ENCODE data around the gene ACAP1. TPM values are rescaled to one million over a fixed set of nuclear protein-coding genes. Genes with fewer than 3 reads are reported as not detected.

ACAP1 gene
- total RNA-seq = 100 to 1,000 TPM; 690 to 708 TPM

DNA sequence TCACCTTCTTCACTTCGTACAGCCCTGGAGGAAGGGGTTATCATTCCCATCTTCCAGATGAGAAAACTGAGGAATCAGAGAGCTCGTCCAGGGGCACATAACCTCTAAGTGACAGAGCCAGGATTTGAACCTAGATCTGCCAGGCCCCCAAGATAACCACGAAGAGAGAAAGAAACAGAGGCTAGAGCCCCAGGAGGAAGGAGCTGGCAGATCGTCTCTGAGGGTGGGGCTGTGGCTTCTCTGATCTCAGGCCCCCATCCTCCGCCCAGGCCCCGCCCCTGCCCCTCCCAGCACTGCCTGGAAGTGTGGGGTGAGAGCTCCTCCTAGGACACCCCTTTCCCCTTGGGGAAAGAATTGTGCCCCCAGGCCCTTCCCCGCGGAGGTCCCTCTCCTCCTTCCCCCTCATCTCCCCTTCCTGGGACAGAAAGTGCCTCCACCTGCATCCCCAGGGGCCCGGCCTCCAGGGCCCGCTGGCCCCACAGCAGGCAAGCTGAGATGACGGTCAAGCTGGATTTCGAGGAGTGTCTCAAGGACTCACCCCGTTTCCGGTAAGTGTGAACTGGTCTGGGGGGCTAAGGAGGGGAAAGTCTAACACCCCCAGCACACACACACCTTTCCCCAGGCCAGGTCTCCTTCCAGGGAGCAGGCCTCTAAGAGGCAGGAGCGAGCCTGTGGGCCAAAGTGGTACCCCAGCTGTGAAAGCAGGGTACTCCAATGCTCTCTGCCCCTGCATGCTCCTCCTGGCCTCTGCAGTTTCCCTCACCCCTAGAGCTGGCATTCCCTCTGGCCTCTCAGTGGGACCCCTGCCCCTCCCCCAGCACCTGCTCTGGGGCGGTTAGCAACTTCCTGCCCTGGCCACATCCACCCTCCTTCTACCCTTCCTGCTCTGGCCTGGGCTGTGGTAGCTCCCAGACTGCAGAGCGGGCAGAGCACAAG is at the start of gene ACAP1:
ACAP1 (plus strand) TSS at position 290 of the 936 bp plus-strand sequence; CDS start at position 496, 206 bp downstream.
- peaks cover 13 to 17% of the 10 kb centered on the region in 2 donors for H3K36me3 Mint-ChIP-seq (ENCODE audit: insufficient read depth in 2 of 2)
- peak within 1 kb of the TSS; percentile 94 for H3K27ac Mint-ChIP-seq
- ATAC-seq (replicated peaks in 1 of 2) = peak; percentile 94 to 97
- H3K9me3 Mint-ChIP-seq = no peaks in the 10 kb centered on the region
- H3K4me1 Mint-ChIP-seq (ENCODE audit: low read depth) = peaks cover 61% of the 10 kb centered on the region
- DNase-seq = peak; percentile 84 to 86
- H3K4me3 Mint-ChIP-seq = peak within 1 kb of the TSS; percentile 88 to 97
- H3K27me3 Mint-ChIP-seq (ENCODE audit: low read depth) = no peaks in the 10 kb centered on the region

DNA sequence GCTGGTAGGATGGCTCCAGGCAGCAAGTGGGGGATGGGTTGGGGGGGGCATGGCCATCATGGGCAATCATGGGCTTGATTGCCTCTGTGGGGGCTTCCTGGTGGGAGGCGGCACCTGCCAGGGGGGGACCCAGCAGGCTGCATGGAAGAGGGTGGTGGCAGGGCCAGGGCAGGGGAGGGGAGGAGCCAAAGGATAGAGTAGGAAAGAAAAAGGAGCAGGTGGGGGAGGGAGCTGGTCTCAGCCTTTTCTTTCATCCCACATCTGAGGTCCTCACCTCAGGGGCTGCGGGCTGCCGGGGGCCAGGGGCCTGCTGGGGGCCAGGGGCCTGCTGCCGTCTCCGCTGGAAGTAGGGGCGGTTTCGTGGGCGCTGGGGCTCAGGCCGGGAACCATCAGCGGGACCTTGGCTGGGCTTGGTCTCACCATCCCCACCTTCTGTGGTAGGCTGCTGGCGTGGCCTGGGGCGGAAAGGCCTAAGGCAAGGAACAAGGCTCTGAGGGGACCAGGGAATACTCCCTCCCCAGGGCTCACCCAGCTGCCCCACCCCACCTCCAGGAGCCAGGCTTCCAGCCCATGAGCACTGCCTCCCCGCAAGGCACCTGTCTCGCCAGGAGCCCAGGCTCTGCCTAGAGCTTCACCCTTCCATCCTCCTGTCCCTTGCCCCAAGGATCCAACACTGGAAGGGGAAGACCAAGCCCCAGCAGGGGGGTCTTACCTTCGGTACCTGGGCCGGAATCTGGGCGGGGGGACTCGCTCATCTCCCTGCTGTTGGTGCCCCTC is 46.9 kb upstream of the ACAP1 start:
- H3K9me3 Mint-ChIP-seq = no peaks in the 10 kb centered on the region
- no peak for ATAC-seq (replicated peaks in 1 of 2)
- DNase-seq = no peak
- H3K27me3 Mint-ChIP-seq (ENCODE audit: low read depth) = peaks cover 9% of the 10 kb centered on the region
- no peaks in the 10 kb centered on the region for H3K36me3 Mint-ChIP-seq (ENCODE audit: insufficient read depth in 2 of 2)
- H3K27ac Mint-ChIP-seq = no peak overlapping the region
- no peaks in the 10 kb centered on the region for H3K4me1 Mint-ChIP-seq (ENCODE audit: low read depth)
- H3K4me3 Mint-ChIP-seq = no peak overlapping the region

- ATAC-seq (replicated peaks in 1 of 2) = no peak
- Mint-ChIP-seq H3K36me3 (ENCODE audit: insufficient read depth in 2 of 2) (no peaks in the 10 kb centered on the region), H3K9me3 (no peaks in the 10 kb centered on the region), H3K27ac (no peak overlapping the region), H3K4me3 (no peak overlapping the region), H3K27me3 (ENCODE audit: low read depth) (peaks cover 13% of the 10 kb centered on the region), H3K4me1 (ENCODE audit: low read depth) (peaks cover 4% of the 10 kb centered on the region)
- DNase-seq = no peak
Observed at GRCh38 chr17:7290166-7290565, 46.2 kb upstream of the ACAP1 start.

DNA sequence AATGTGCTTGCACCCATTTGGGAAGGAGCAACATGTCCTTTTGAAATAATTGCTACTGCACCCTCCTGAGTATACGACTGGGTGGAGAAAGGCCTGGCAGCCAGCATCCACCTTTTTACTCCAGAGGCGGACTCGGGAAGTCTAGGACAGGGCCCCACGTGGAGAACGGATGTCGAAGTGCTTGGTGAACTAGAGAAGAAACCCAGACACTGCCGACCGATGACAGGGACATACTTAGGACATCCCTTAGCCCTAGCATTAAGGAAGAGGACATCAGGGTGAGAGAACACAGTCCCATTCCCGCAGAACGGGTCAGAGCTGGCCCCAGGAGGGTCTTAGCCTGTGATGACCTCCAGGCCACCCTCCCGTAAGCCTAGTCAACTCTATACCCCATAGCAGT is 45.6 kb upstream of the ACAP1 start:
- Mint-ChIP-seq H3K36me3 (ENCODE audit: insufficient read depth in 2 of 2) (no peaks in the 10 kb centered on the region), H3K27me3 (ENCODE audit: low read depth) (peaks cover 18% of the 10 kb centered on the region)

DNA sequence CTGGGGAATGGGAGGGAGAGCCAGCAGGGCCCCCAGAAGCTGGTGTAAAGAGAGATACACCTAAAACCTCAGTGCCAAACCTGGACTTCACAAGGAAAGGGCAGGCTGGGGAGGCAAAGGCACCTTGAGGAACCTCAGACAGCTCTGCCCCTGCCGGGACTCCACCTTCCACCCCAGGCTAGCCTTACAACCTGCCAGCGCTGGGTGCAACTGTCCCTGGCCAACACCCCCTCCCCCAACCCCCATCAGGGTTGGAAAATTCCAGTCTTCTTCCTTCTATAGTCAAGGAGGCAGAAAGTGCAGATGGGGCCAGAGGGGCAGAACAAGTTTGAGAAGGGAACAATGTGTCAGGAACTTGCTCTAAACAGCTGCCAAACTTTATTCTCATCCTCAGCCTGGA is 44.1 kb upstream of the ACAP1 start:
- ATAC-seq (replicated peaks in 1 of 2) (no peak), DNase-seq (no peak)
- Mint-ChIP-seq H3K27ac (no peak overlapping the region), H3K27me3 (ENCODE audit: low read depth) (peaks cover 23% of the 10 kb centered on the region), H3K4me1 (ENCODE audit: low read depth) (peaks cover 21% of the 10 kb centered on the region), H3K9me3 (no peaks in the 10 kb centered on the region), H3K4me3 (no peak overlapping the region), H3K36me3 (ENCODE audit: insufficient read depth in 2 of 2) (no peaks in the 10 kb centered on the region)

More for the DNA sequence above, 45.6 kb upstream of the ACAP1 start:
- no peak for DNase-seq
- H3K27ac Mint-ChIP-seq = no peak overlapping the region
- no peaks in the 10 kb centered on the region for H3K9me3 Mint-ChIP-seq
- ATAC-seq (replicated peaks in 1 of 2) = no peak
- peaks cover 10% of the 10 kb centered on the region for H3K4me1 Mint-ChIP-seq (ENCODE audit: low read depth)
- H3K4me3 Mint-ChIP-seq = no peak overlapping the region

DNA sequence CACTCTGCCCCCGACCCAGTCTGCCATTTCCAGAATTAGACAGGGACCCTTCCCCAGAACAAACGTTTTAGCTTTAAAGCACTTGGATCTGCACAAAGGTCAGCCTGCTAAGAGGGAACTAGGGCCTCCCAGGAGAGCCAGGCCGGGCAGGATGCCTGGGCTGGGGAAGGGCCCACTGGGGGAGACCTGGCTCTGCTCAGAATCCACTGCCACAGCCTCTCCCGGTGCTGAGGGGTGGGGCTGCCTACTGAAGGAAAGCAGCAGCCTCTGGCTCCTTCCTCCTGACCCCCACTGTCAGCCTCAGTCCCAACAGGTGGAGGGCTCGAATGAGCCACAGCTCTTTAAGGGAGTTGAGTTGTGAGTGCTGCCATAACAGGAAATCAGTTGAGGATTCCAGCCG is 43.6 kb upstream of the ACAP1 start:
- DNase-seq (no peak), ATAC-seq (replicated peaks in 1 of 2) (no peak)
- Mint-ChIP-seq H3K9me3 (no peaks in the 10 kb centered on the region), H3K36me3 (ENCODE audit: insufficient read depth in 2 of 2) (no peaks in the 10 kb centered on the region), H3K4me1 (ENCODE audit: low read depth) (peaks cover 21% of the 10 kb centered on the region), H3K4me3 (peak overlapping the region in 1 of 2 donors; percentile 67), H3K27ac (no peak overlapping the region), H3K27me3 (ENCODE audit: low read depth) (peaks cover 23% of the 10 kb centered on the region)

- Mint-ChIP-seq H3K27ac (no peak overlapping the region), H3K4me3 (peak overlapping the region; percentile 62 to 67), H3K27me3 (ENCODE audit: low read depth) (peaks cover 23% of the 10 kb centered on the region), H3K36me3 (ENCODE audit: insufficient read depth in 2 of 2) (no peaks in the 10 kb centered on the region), H3K4me1 (ENCODE audit: low read depth) (peaks cover 21% of the 10 kb centered on the region), H3K9me3 (no peaks in the 10 kb centered on the region)
- DNase-seq (no peak), ATAC-seq (replicated peaks in 1 of 2) (no peak)
Observed at GRCh38 chr17:7293159-7293558, 43.2 kb upstream of the ACAP1 start.

DNA sequence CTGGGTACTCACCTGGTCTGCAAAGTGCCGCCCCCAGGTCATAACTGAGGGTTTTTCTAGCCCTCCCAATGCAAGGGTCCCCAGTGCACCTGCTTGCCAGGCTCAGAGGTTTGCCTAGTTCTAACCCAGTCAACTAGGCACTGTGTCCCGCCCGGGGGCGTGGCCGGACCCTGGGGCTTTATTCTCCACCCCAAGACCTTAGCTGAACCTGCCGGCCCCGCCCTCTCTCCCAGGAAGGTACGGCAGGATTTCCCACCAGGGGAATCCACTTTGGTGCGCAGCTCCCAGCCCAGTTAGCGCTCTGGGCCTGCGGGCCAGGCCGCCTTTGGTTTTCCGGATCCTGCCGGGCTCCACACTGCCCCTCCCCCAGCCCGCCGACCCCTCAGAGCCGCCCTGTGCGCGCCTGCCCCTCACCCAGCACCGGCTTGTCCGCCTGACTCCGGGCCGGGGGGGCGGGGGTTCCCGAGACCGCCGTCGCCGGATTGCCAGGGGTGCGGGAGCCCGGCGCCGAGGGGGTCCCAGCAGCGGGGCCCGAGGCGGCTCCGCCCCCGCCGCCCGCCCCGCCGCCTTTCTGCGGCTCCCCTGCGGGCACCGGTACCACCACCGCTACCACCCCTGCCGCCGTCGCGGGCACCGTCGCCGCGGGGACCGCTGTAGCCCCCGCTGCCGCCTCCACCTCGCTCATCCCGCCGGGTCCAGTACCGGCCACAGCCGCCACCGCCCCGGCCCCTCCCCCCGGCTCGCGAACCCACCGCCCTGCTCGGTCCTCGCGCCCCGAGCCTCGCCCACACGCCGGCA is 42.3 kb upstream of the ACAP1 start:
- H3K4me1 Mint-ChIP-seq (ENCODE audit: low read depth) = peaks cover 21% of the 10 kb centered on the region
- H3K9me3 Mint-ChIP-seq = no peaks in the 10 kb centered on the region
- ATAC-seq (replicated peaks in 1 of 2) (no peak), DNase-seq (peak in 1 of 2 donors; percentile 35)
- peak overlapping the region; percentile 62 to 93 for H3K4me3 Mint-ChIP-seq
- peaks cover 23% of the 10 kb centered on the region for H3K27me3 Mint-ChIP-seq (ENCODE audit: low read depth)
- H3K36me3 Mint-ChIP-seq (ENCODE audit: insufficient read depth in 2 of 2) = no peaks in the 10 kb centered on the region
- H3K27ac Mint-ChIP-seq = no peak overlapping the region

DNA sequence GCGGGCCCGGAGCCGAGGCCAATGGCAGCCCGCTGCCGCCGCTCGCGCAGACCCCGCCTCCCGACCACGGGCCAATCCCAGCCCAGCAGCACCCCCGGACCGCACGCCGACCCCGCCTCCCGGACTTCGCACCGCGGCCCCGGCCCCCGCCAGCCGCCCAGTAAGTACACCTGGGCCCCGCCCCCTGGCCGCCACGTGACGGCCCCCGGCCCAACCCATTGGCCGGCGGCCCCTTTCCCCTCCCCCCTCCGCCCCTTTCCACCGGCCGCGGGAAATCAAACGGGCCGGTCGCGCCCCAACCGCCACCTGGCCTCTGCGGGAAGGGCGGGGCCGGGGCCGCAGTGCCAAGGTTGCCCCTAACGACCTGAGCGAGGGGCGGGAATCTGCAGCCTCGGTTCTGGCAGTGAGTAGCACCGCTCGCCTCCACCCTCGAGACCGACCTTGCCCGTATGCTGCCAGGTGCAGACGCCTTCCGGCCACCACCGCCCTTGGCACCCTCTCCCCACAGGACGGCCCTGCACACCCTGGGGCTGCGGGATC is 41.6 kb upstream of the ACAP1 start, which contains the start of gene YBX2:
YBX2 (minus strand) TSS at position 26 of the 540 bp plus-strand sequence. CDS start 139 bp downstream, outside the sequence.
- H3K4me3 Mint-ChIP-seq = peak within 1 kb of the TSS; percentile 93
- H3K27me3 Mint-ChIP-seq (ENCODE audit: low read depth) = peaks cover 23% of the 10 kb centered on the region
- DNase-seq (peak; percentile 91 to 95), ATAC-seq (replicated peaks in 1 of 2) (peak; percentile 89 to 92)
- no peaks in the 10 kb centered on the region for H3K36me3 Mint-ChIP-seq (ENCODE audit: insufficient read depth in 2 of 2)
- peaks cover 21% of the 10 kb centered on the region for H3K4me1 Mint-ChIP-seq (ENCODE audit: low read depth)
- H3K9me3 Mint-ChIP-seq = no peaks in the 10 kb centered on the region
- peak within 1 kb of the TSS; percentile 90 for H3K27ac Mint-ChIP-seq

- H3K4me1 Mint-ChIP-seq (ENCODE audit: low read depth) = peaks cover 21% of the 10 kb centered on the region
- H3K27me3 Mint-ChIP-seq (ENCODE audit: low read depth) = peaks cover 23% of the 10 kb centered on the region
- DNase-seq (no peak), ATAC-seq (replicated peaks in 1 of 2) (no peak)
- peak overlapping the region; percentile 93 for H3K4me3 Mint-ChIP-seq
- no peaks in the 10 kb centered on the region for H3K36me3 Mint-ChIP-seq (ENCODE audit: insufficient read depth in 2 of 2)
- H3K27ac Mint-ChIP-seq = peak overlapping the region; percentile 90
- no peaks in the 10 kb centered on the region for H3K9me3 Mint-ChIP-seq
Observed at GRCh38 chr17:7295230-7296180, 40.8 kb upstream of the ACAP1 start.

- Mint-ChIP-seq H3K9me3 (no peaks in the 10 kb centered on the region), H3K36me3 (ENCODE audit: insufficient read depth in 2 of 2) (no peaks in the 10 kb centered on the region), H3K4me3 (peak overlapping the region; percentile 93), H3K27ac (no peak overlapping the region), H3K4me1 (ENCODE audit: low read depth) (peaks cover 21% of the 10 kb centered on the region), H3K27me3 (ENCODE audit: low read depth) (peaks cover 23% of the 10 kb centered on the region)
- ATAC-seq (replicated peaks in 1 of 2) (peak; percentile 20 to 38), DNase-seq (peak; percentile 77 to 86)
Observed at GRCh38 chr17:7296189-7296861, 40.0 kb upstream of the ACAP1 start.

Data from activated T-cell treated with anti-CD3 and anti-CD28 coated beads, Interleukin-2, amount 50 U/mL, for 72 hours (primary cell).